Activated CD4-positive, CD25-positive, alpha-beta regulatory T cell treated with anti-CD3 and anti-CD28 coated beads, Interleukin-2, amount 50 U/mL, for 16 hours (primary cell): ENCODE measurements around the gene MAFF.
A peak's percentile ranks its signal among the peaks of the same experiment; 100 is the strongest.
"Not testable (repeated sequence)": the region's sequence is repeated elsewhere in the genome, so short reads cannot be mapped to it uniquely, and the experiment has no call there.

Source experiments
- DNase-seq: peaks from one replicate; pipeline ENCODE4 v3.0.0-alpha.2; 2020; ENCODE audit warnings: low read depth, low spot score

The MAFF gene

DNA sequence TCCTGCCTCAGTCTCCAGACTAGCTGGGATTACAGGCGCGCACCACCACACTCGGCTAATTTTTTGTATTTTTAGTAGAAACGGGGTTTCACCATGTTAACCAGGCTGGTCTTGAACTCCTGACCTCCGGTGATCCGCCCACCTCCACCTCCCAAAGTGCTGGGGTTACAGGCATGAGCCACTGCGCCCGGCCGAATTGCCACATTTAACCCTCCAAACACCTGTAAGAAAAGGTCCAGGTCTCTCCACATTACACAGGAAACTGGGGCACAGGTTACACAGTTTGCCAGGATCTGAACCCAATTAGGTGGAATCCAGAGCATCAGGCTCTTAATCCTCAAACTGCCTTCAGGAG lies 24.2 kb upstream of the MAFF start:
- DNase-seq, result not testable (repeated sequence)

DNA sequence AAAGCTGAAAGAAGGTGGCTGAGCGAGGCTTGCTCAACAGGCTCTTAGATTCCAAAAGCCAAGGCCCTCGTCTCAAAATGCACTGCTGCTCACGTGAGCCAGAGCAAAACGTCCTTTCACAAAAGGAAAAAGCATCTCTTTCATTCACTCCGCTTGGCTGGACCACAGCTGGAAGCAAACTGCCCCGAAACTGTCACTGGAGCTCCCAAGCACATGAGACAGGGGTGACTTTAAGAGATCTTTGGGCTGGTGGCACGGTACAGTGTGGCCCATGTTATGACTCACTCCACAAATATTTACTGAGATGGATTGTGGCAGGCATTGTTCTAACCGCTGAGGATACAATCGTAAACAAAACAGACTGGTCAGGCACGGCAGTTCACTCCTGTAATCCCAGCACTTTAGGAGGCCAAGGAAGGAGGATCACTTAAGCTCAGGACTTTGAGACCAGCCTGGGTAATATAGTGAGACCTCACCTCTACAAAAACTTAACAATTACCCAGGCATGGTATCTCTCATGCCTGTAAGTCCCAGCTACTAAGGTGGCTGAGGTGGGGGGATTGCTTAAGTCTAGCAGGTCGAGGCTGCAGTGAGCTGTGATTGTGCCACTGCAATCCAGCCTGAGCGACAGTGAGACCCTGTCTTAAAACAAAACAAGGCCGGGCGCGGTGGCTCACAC lies 23.7 kb upstream of the MAFF start:
- no peak for DNase-seq

DNA sequence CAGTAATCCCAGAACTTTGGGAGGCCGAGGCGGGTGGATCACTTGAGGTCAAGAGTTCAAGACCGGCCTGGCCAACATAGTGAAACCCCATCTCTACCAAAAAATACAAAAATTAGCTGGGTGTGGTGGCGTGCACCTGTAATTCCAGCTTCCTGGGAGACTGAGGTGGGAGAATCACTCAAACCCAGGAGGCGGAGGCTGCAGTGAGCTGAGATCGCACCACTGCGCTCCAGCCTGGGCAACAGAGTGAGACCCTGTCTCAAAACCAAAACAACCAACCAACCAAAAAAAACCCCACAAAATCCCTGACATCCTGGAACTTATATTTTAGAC lies 23.2 kb upstream of the MAFF start:
- DNase-seq, result not testable (repeated sequence)

DNA sequence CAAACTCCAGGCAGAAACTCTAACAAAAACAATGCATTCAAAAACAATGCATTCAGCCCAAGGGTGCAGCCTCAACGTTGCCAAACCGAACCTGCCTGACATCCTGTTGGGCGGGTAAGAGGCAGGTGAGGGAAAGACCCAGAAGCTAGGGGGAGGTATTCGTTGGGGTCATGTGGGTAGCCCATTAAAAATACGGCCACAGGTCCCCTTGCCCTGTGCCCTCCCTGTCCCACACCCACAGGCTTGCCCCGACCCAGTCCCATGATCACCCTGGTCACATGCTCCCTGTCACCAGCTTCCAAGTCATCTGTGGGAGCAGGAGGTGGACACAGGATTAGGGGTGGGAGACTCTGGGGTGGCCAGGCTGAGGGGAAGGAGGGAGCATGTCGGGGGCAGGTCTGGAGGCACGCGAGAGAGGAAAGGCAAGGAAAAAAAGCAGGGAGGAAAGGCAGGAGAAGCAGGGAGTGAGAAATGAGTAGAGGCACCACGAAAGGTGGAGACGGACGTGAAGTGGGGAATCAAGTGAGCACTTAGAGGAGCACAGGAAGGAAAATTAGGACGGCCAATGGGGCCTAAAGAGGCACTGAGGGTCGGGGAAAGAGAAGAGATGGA lies 20.8 kb upstream of the MAFF start:
- no peak for DNase-seq

DNA sequence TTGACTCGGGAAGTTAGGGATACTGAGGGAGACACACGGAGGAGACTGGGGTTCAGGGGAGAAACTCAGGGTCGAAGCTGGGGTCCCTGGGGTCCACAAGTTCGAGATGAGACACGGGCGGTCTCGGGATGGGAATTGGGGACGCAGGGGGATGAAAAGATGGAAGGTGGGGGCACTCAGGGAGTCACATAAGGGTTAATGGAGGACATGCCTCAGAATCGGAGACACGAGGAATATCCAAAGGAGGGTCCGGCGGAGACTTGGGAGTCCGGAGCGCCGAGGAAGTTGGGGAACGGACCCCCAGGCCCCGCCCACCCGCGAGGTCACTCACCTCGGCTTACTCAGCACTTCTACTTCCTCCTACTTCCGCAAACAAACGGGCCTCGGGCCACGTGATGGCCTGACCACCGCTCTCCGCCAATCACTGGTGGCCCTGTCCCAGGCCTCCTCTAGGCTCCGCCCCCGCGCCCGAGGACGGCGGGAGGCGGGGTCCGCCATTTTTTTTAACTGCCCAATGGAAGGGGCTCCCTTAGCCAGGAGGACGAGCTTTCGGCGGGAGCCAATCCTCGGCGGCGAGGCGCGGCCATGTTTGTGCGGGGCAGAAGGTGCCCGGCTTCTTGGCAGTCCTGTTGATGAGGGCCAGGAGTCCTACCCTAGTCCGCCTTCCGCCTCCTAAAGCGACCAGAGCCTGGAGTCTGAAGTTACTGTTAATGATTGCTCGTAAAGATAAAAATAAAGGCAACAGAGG lies 20.2 kb upstream of the MAFF start, which contains the start of gene PLA2G6:
PLA2G6 (minus strand) TSS at position 378 of the 748 bp plus-strand sequence. CDS start 12,404 bp downstream, outside the sequence.
- peak; percentile 93 for DNase-seq

DNA sequence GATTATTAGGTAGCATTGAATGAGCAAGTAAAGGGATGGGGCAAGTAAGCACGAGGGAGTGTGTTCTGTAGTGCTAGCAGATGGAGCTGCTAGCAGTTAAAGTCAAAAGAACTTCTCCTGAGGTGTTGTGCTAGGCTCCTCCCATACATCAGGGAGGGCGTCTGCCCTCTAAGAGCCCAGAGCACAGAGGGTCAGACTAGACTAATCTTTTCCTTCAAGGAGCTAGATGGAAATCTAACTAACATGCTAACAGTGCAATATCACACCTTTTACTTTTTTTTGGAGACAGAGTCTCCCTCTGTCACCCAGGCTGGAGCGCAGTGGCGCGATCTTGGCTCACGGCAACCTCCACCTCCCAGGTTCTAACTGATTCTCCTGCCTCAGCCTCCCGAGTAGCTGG lies 17.0 kb upstream of the MAFF start:
- DNase-seq, result no peak

DNA sequence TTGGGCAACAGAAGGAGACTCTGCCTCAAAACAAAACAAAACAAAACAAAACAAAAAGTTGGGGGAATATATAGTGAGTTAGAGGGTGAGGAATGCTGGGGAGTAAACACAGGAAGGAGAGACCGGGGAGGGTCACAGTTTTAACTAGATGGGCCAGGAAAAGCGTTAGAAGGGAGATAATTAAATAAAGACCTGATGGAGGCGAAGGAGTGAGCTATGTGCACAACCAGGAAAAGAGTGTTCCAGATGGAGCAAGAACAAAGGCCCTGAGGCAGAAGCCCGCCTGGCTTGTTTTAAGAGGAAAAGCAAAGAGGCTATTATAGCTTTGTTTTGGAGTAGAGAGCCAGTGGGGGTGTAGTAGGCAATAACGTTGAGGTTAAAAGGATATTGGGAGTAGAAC lies 15.4 kb upstream of the MAFF start:
- no peak for DNase-seq

DNA sequence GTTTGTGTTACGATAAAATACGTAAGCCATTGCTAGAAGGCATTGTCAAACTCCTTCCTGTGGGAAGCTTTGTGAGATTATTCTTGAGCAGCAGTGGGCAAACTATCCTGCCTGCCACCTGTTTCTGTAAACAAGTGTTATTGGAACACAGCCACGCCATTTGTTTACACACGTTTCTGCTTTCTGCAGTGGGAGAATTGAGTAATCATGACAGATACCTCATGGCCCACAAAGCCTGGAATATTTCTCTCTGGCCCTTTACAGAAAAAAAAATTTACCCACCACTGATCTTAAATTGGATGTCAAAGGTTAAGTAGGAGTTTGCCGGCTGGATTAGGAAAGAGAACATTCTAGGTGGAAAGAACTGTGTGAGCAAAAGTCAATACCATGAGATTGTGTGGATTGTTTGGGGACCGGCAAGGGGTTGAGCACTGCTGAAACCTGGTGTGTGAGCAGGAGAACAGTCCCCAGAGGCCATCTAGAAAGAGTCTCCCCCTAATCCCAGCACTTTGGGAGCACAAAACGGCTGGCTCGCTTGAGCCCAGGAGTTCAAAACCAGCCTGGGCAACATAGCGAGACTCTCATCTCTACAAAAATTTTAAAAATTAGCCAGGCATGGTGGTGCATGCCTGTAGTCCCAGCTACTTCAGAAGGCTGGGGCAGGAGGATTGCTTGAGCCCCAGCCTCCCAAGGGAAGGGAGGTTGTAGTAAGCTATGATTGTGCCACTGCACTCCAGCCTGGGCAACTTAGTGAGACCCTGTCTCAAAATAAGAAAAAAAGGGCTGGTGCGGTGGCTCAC lies 14.2 kb upstream of the MAFF start:
- DNase-seq, result no peak

DNA sequence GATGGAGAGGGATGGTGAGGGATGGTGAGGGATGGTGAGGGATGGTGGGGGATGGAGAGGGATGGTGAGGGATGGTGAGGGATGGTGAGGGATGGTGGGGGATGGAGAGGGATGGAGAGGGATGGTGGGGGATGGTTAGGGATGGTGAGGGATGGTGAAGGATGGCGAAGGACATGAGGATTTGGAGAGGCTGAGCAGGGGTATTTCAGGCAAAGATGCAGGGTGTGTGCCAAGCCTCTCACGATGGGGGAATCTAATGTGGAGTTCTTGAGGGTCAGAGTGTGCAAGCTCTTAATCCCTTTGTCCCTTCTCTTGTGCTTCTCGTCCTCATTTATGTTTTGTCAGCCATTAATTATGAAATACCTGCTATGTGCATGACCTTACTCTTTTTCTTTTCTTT lies 12.7 kb upstream of the MAFF start:
- no peak for DNase-seq

DNA sequence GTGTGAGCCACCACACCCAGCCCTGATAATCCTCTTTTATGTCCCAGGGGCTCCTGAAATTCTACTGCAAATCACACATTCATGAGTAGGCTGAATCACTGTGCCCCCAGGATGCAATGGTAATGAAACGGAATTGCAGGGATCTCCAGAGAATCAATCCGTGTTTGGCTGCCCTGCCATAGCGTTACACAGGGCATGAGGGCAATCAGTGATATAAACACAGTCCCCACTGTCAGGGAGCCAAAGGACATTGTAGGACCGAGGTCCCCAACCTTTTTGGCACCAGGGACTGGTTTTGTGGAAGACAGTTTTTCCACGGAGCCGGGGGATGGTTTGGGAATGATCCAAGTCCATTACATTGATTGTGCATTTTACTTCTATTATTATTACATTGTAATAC lies 11.2 kb upstream of the MAFF start:
- no peak for DNase-seq

DNA sequence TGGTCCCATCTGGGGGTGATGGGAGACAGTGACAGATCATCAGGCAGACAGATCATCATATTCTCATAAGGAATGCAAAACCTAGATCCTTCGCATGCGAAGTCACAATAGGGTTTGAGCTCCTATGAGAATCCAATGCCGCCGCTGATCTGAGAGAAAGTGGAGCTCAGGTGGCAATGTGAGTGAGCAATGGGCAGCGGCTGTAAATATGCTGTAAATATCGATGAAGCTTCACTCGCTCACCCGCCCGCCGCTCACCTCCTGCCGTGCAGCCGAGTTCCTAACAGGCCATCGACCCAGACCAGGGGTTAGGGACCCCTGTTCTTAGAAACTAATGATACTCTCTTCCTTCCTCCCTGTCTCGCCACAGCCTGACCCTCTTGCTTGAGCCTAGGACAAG lies 10.7 kb upstream of the MAFF start:
- no peak for DNase-seq

DNA sequence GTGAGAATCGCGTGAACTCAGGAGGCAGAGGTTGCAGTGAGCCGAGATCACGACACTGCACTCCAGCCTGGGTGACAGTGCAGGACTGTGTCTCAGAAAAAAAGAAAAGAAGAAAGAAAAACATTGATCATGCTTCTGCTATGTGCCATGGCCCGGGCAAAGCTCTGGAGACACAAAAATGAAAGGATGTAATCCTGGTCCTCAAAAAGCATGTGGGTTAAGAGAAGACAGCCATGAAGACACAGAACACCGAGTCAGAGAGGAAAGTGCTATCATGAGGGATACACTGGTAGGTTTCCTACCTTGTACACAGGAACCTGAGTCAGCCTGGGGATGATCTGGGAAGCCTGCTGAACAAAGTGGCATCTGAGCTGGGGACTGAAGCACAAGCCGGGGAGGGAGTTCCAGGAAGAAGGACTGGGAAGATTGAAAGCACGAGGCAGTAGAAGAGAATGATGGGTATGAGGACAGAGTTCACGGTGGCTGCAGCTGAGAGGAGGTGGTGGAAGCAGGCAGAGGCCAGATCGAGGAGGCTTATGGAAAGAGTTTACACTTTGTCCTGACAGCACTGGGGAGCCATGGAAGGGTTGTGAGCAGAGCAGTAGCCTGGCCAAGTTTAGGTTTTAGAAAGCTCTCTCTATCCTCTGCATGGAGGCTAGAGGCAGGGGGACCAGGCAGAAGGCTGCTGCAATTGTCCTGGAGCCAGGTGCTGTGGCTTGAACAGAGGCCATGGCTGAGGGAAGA lies 9.9 kb upstream of the MAFF start:
- no peak for DNase-seq

DNA sequence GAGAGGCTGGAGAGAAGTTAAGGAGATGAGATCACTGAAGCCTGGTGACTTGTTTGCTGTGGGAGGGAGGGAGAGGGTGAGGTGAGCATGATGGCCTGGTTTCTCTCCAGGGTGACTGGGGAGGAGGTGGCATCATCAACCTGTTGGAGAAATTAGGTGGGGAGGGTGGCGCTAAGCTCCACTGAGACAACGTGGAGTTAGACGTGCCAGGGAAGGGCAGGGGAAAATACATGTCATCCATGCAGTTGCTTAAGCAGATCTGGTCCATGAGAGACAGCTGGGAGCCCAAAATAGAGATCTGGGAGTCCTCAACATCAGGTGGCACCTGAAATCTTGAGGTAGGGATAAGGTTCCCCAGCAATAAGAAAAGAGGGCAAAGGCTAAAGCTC lies 9.3 kb upstream of the MAFF start:
- no peak for DNase-seq

DNA sequence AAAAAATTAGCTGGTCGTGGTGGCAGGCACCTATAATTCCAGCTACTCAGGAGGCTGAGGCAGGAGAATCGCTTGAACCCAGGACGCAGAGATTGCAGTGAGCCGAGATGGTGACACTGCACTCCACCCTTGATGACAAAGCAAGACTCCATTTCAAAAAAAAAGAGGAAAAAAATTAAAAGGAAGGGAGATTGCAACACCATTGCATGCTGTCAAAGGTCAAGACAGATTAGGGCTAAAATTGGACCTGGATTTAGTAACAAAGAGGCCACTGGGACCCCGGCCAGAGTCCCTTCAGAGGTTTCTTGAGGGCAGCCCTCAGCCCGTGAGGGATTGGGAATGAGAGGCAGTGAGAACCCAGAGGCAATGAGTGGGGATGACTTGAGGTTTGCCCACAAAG lies 8.2 kb upstream of the MAFF start:
- DNase-seq, result no peak

DNA sequence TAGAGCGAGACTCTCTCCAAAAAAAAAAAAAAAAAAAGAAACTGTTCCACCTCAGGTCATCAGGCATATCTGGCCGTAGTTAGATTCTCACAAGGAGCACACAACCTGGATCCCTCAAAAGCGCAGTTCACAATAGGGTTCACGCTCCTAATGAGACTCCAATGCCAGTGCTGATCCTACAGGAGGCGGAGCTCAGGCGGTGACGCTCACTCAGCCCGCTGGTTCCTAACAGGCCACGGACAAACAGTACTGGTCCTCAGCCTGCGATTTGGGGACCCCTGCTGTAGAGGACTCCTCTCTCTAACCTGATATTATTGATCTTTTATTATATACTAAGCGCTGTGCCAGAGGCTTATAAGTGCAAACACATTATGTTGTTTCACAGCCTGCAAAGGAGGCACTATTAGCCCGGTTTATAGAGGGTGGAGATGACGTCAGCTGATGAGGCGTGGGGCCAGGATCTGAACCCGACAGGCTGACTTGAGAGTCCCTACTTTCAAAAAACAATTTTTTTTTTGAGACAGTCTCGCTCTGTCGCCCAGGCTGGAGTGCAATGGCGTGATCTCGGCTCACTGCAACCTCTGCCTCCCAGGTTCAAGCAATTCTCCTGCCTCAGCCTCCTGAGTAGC lies 4.9 kb upstream of the MAFF start:
- DNase-seq, result no peak

DNA sequence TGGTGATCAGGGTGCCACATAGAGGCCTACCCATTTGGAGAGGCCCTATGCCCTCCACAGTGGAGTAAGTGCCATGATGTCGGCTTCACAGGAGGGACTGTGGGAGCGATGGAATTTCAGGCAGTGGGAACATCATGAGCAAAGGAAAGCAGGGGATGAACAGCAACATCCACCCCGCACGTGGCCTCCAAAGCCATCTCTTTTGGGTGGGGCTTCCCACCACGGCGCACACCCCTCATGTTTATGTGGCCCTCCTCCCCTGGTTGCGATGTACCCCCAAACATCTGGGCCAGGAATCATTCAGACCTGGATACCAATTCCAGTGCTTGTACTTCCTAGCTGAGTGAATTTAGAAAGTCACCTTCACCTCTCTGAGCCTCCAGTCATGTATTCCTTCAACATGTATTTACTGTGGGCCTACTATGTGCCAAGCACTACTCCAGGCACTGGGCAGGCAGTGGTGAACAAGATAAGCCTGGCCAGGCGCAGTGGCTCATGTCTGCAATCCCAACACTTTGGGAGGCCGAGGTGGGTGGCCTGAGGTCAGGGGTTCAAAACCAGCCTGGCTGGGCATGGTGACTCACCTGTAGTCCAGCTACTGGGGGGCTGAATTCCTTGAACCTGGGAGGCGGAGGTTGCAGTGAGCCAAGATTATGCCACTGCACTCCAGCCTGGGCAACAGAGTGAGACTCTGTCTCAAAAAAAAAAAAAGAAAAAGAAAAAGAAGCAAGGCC lies 1.8 kb upstream of the MAFF start:
- DNase-seq, result no peak

DNA sequence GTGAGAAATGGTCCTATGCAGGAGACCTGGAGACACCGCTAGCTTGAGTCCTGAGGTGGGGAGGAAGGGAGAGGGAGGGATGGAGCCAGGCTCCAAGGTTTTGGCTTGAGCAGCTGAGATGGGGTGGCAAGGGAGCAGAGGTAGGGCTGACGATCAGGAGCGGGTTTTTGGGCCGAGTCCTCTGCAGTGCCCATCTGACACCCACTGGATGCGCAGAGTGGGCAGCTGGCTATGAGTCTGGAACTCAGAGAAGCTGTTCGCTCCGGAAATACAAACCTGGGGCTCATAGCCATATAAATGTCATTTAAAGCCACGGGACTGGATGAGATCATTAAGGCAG lies 453 bp upstream of the MAFF start:
- DNase-seq, result no peak

DNA sequence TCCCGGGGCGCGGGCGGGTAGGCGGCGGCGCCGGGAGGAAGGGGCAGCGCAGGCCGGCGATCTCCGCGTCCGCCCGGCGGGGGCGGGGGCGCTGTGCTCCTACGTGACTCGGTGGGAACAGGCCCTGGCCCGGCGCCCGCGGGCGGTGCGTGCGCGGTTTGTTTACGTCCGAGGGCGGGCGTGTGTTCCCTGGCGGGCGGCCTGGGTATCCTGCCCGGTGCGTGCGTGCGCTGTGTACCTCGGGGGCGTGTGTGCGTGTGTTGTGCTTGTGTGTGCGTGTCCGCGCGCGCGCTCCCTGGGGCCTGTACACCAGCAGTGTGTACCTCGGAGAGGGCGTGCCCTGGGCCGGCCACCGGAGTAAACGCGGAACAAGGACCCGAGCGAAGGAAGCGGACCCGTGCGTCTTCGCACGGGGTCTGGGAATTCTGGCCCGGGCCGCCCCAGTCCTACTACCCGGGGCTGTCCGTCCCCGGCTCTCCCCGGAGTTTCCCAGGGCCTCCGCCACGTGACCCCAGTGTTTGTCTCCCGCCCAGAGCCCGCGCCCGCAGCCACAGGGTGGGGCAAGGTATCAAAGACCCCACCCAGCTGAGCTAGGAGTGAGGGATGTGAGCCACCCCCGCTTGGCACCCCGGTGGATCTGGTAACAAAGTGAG lies 769 bp downstream of the MAFF start:
- DNase-seq, result no peak

DNA sequence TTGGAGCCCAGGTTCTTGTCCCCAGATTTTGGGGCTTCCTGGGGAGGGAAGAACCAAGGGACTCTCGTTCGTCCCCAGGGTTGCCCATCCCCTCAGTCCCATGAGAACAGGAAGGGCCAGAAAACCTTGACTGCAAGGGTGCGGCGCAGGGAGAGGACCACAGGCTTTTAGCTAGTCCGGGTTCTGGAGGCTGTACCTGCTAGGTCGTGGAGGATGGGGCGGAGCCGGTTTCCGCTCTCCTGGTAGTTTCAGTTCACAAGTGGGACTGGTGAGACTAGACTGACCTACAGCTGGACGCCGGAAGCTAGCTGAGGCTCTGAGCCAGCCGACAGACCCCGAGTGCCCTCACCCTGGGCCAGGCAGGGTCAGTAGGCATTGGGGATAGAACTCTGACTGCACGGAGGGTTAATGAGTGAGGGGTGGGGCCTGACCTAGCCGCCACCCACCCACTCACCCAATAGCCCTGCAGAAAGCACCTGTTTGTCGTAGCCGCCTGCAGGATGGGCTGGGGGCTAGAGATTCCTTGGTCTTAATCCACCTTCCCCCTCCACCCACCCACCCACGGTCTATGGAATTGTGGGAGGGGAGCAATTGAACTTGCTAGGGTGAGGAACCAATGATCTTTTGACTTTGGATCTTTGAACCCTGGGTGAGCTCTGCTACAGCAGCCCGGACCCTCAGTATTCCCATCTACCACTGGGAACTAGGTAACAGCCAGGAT lies 1.5 kb downstream of the MAFF start:
- no peak for DNase-seq
